Right lobe of liver (tissue), 6 donors: ENCODE results near the gene RBMY1D. TPM values are rescaled to one million over a fixed set of nuclear protein-coding genes. Genes with fewer than 3 reads are reported as not detected.
"Not testable (repeated sequence)": the region's sequence is repeated elsewhere in the genome, so short reads cannot be mapped to it uniquely, and the experiment has no call there.

Source experiments
- ATAC-seq, 4 donors: fragments of 200-7000 bp; cut with Tn5 transposase; one replicate each; pipeline ENCODE4 v1.9.1; 2020; ENCODE audit warnings: mild to moderate bottlenecking in 4 of 4, moderate library complexity in 4 of 4
- DNase-seq, 3 donors: peaks; one replicate each; pipeline ENCODE4 v3.0.0-alpha.2; 2020
- H3K27ac ChIP-seq, 3 donors: fragments of 200-600 bp; one replicate each; pipeline ENCODE4 v1.8.0; 2022
- H3K27me3 ChIP-seq, 2 donors: fragments of 200-600 bp; one replicate each; pipeline ENCODE4 v1.8.0; 2022
- H3K36me3 ChIP-seq, 4 donors: fragments of 200-600 bp; sonication (generic) in 1 of 4; one replicate each; pipeline versions ENCODE4 v1.5.1 to v1.8.0; 2017 to 2022; ENCODE audit warnings: control low read depth in 1 of 4
- H3K4me1 ChIP-seq, 4 donors: fragments of 200-600 bp; sonication (generic) in 1 of 4; one replicate each; pipeline versions ENCODE4 v1.5.1 to v1.8.0; 2017 to 2022; ENCODE audit warnings: control low read depth in 1 of 4
- H3K4me3 ChIP-seq, 3 donors: fragments of 200-600 bp; one replicate each; pipeline ENCODE4 v1.8.0; 2022
- H3K9me3 ChIP-seq, 4 donors: fragments of 200-600 bp; sonication (generic) in 1 of 4; one replicate each; pipeline versions ENCODE4 v1.5.1 to v1.8.0; 2017 to 2022; ENCODE audit warnings: control low read depth in 1 of 4
- POLR2A ChIP-seq: fragments of 450-650 bp; IDR thresholded peaks from one replicate; pipeline ENCODE4 v1.6.1; 2017; ENCODE audit warnings: antibody characterized with exemption, mild to moderate bottlenecking
- WGBS: methylation state at CpG from one replicate; pipeline ENCODE4 v1.1.6; 2018; ENCODE audit warnings: low coverage, low lambda C conversion rate; ENCODE audit not compliant: insufficient coverage; ENCODE audit errors: missing lambda C conversion rate; 5-methylcytosine and 5-hydroxymethylcytosine counted together
- intact Hi-C, 2 donors: fragments of 100-400 bp; cut with DNase I; formaldehyde crosslinking; loops; one replicate each; pipeline versions ENCODE4 v1.11.2 to v1.14.1; 2022
- long read RNA-seq: library from polyadenylated mRNA; unstranded; transcript quantifications from one replicate; pipeline ENCODE4 v2.0.0, GENCODE V29; 2019
- total RNA-seq, 6 experiments: library from RNA; depleted of rRNA in 2 of 6; stranded (reverse); fragments of >200 nt in 2 of 6; fragmentation: NEBNext Ultra II Directional in 3 of 6; extraction: Animal tissue kit (Norgen Biotek cat#: 25700) in 3 of 6; gene quantifications; one replicate each; pipeline versions ENCODE4 v1.1.0 to v1.2.4, GENCODE V29; 2016 to 2023
- TF ChIP-seq, protein P1 (sequence below), 4 donors: fragments of 200-600 bp in 3 of 4; fragments of 450-650 bp in 1 of 4; IDR thresholded peaks; one replicate each; pipeline versions ENCODE4 v1.5.1 to v1.8.0; 2016 to 2022; ENCODE audit warnings: antibody characterized with exemption in 4 of 4, mild to moderate bottlenecking in 2 of 4
- donor health status: DM: no; HTN: yes; CAD: no.
- donor health status: DM: no; HTN: no; CAD: no.
- donor health status: DM: no; HTN: no; CAD: no.
- donor health status: DM: no; HTN: yes; CAD: no.
- donor health status: DM: no; HTN: yes; CAD: no.

Gene RBMY1D
- not detected for total RNA-seq
- long read RNA-seq = 0 reads

DNA sequence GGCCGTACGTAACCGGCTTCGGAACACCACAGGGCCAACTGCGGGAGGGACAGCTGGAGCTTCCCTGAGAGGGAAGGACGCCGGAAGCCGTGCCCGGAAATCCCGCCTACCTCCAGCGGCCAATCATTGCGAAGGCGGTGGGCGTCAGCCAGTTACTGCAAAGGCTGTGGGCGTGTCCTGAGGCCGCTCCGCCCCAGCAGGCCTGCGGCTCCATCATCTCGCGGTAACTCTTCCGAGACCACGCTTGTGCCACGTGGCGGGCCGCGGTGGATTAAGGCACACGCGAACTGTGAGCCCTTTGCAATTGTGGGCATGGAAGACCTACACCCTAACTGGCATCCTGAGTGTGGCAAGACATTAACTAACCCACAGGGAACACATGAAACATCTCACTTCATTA lies at the start of gene RBMY1D:
TSS of gene RBMY1D (minus strand) at position 101 of the 400 bp plus-strand sequence. CDS start 2,013 bp downstream, outside the sequence.
- H3K4me1 ChIP-seq, intact Hi-C loops, ATAC-seq, DNase-seq, H3K27ac ChIP-seq, H3K9me3 ChIP-seq, H3K4me3 ChIP-seq, H3K36me3 ChIP-seq, H3K27me3 ChIP-seq: not testable (repeated sequence)
- WGBS = no CpG with 5 or more reads among the region's 28 CpGs

DNA sequence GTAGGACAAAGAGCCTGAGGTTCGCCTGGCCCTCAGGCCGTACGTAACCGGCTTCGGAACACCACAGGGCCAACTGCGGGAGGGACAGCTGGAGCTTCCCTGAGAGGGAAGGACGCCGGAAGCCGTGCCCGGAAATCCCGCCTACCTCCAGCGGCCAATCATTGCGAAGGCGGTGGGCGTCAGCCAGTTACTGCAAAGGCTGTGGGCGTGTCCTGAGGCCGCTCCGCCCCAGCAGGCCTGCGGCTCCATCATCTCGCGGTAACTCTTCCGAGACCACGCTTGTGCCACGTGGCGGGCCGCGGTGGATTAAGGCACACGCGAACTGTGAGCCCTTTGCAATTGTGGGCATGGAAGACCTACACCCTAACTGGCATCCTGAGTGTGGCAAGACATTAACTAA lies 23.6 kb upstream of the RBMY1D start, which contains the start of gene RBMY1E:
TSS of gene RBMY1E (minus strand) at position 101 of the 400 bp plus-strand sequence. CDS start 1,978 bp downstream, outside the sequence.
- H3K27me3 ChIP-seq, H3K36me3 ChIP-seq, H3K4me3 ChIP-seq, DNase-seq, ATAC-seq, H3K27ac ChIP-seq, H3K9me3 ChIP-seq, intact Hi-C loops, H3K4me1 ChIP-seq: not testable (repeated sequence)
- no CpG with 5 or more reads among the region's 29 CpGs for WGBS

DNA sequence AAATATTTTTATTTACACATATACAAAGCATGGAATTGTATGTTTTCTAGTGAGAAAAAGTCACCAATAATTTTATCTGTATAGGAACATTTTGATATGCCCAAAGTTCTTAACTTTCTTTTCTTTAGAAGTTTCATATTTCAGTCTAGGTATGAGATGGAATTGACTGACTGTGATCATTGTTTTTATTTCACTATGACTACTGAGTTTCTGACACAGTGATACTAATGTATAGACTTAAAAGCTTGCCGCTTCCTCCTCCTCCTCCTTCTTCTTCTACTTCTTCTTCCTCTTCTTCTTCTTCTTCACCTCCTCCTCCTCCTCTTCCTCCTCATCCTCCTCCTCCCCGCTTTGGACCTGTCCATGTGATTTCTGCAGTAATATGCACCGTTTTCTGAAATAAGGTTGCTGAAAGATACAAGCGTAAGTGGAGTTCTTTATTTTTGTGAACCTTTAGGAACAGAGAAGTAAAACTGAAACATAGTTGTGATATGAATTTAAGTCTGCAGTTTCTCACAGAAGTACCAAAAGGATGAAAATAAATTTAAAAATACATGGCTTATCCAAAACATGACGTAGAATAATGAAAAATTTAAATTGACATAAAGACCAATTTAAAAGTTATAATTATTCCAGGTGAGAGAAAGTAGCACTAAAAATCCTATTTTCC lies 24.8 kb downstream of the RBMY1D start:
- DNase-seq, ATAC-seq, H3K4me3 ChIP-seq, H3K9me3 ChIP-seq, H3K36me3 ChIP-seq, intact Hi-C loops, H3K27me3 ChIP-seq, H3K4me1 ChIP-seq, H3K27ac ChIP-seq: not testable (repeated sequence)
- no CpG with 5 or more reads among the region's 5 CpGs for WGBS

DNA sequence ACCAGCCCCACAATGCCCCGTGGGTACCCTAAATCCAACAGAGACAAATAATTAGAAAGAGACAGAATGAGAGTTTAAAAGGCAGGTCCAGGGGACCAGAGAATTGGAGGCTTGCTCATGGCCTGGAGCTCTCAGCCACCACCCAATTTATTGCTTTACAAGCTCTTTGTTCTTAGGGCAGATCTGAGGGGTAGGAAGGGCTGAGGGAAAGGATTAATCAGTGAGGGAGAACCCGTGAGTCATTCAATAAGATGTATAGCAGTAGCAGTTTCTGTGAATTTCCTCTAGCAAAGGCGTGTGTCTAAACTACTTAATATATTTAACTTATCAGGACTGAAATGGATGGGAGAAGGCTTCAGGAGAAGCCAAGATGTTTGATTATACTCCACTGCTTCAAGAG lies 48.8 kb downstream of the RBMY1D start:
- intact Hi-C loops = no loop called here
- H3K4me1 ChIP-seq = no peaks in the 10 kb centered on the region

DNA sequence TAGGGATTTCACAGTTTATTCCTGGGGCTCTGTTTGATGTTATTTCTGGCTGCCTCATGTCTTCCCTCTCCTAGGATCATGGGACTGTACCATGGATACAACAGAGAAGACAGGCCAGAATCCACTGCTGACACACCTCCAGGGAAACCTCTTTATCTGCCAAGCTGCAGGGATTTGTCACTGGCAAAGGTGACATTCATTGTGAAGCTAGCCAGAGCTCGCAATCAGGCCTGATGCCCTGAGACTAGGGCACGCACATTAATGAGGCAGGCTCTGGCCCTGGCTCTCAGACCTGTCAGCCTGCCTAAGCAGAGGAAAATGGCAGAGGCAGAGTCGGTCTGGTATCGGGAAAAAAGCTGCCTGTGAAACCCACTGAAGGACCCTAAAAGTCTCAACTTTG lies 52.2 kb downstream of the RBMY1D start:
- WGBS = no CpG with 5 or more reads among the region's 4 CpGs
- Histone ChIP-seq H3K4me3 (no peak overlapping the region), H3K27ac (no peak overlapping the region), H3K27me3 (no peaks in the 10 kb centered on the region), H3K4me1 (no peaks in the 10 kb centered on the region), H3K36me3 (no peaks in the 10 kb centered on the region), H3K9me3 (no peaks in the 10 kb centered on the region)
- no peak for TF ChIP-seq POLR2A
- TF ChIP-seq, protein P1, sequence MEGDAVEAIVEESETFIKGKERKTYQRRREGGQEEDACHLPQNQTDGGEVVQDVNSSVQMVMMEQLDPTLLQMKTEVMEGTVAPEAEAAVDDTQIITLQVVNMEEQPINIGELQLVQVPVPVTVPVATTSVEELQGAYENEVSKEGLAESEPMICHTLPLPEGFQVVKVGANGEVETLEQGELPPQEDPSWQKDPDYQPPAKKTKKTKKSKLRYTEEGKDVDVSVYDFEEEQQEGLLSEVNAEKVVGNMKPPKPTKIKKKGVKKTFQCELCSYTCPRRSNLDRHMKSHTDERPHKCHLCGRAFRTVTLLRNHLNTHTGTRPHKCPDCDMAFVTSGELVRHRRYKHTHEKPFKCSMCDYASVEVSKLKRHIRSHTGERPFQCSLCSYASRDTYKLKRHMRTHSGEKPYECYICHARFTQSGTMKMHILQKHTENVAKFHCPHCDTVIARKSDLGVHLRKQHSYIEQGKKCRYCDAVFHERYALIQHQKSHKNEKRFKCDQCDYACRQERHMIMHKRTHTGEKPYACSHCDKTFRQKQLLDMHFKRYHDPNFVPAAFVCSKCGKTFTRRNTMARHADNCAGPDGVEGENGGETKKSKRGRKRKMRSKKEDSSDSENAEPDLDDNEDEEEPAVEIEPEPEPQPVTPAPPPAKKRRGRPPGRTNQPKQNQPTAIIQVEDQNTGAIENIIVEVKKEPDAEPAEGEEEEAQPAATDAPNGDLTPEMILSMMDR (IDR thresholded peaks at IDR 0.05) = no peak
- intact Hi-C loops = no loop called here
- ATAC-seq (no peak), DNase-seq (no peak)

More for the DNA sequence above, 48.8 kb downstream of the RBMY1D start:
- Histone ChIP-seq H3K27ac (no peak overlapping the region), H3K4me3 (no peak overlapping the region), H3K27me3 (no peaks in the 10 kb centered on the region), H3K36me3 (no peaks in the 10 kb centered on the region), H3K9me3 (no peaks in the 10 kb centered on the region)
- no CpG with 5 or more reads among the region's 3 CpGs for WGBS
- no peak for TF ChIP-seq POLR2A
- TF ChIP-seq, protein P1 (IDR thresholded peaks at IDR 0.05) = no peak
- ATAC-seq (no peak), DNase-seq (no peak)

- H3K27ac ChIP-seq = no peak overlapping the region
- intact Hi-C loops = no loop called here
- no peak overlapping the region for H3K4me3 ChIP-seq
- H3K27me3 ChIP-seq = no peaks in the 10 kb centered on the region
- H3K36me3 ChIP-seq = no peaks in the 10 kb centered on the region
- no peak for ATAC-seq
- no peaks in the 10 kb centered on the region for H3K9me3 ChIP-seq
- no CpG with 5 or more reads among the region's 5 CpGs for WGBS
- H3K4me1 ChIP-seq = no peaks in the 10 kb centered on the region
- no peak for DNase-seq
- TF ChIP-seq, protein P1 (IDR thresholded peaks at IDR 0.05) = no peak
- no peak for TF ChIP-seq POLR2A
These were observed 54.8 kb downstream of the RBMY1D start for GRCh38 chrY:21839489-21839888.
